ENCODE measurements around the gene IL13RA1.

- no peak for TF ChIP-seq CTCF (IDR thresholded peaks at IDR 0.05)
- TF ChIP-seq POLR2A (IDR thresholded peaks at IDR 0.05): no peak
- TF ChIP-seq POLR2AphosphoS5 (IDR thresholded peaks at IDR 0.05): no peak
Observed at GRCh38 chrX:118825227-118825626, 97.8 kb downstream of the IL13RA1 start.

Data from prostate gland (tissue), 2 donors.